Glutamatergic neuron (in vitro differentiated cells): Measurements from ENCODE around the gene CUEDC2. TPM values are rescaled to one million over a fixed set of nuclear protein-coding genes. Genes with fewer than 3 reads are reported as not detected.
A peak's percentile ranks its signal among the peaks of the same experiment; 100 is the strongest.

Experiments
- DNase-seq: peaks from one replicate; pipeline ENCODE4 v3.0.0; 2022
- H3K27ac Mint-ChIP-seq: one replicate; pipeline ENCODE4 v1.8.0; 2020; ENCODE audit warnings: mild to moderate bottlenecking, mixed read lengths, inconsistent platforms; ENCODE audit not compliant: unreplicated experiment
- H3K27me3 Mint-ChIP-seq: one replicate; pipeline ENCODE4 v1.8.0; 2020; ENCODE audit warnings: mild to moderate bottlenecking, moderate library complexity, mixed read lengths, inconsistent platforms; ENCODE audit not compliant: unreplicated experiment
- H3K36me3 Mint-ChIP-seq: one replicate; pipeline ENCODE4 v1.8.0; 2020; ENCODE audit warnings: mild to moderate bottlenecking, mixed read lengths, inconsistent platforms; ENCODE audit not compliant: unreplicated experiment
- H3K4me1 Mint-ChIP-seq: one replicate; pipeline ENCODE4 v1.8.0; 2020; ENCODE audit warnings: mild to moderate bottlenecking, low read depth, mixed read lengths, inconsistent platforms; ENCODE audit not compliant: unreplicated experiment
- H3K4me3 Mint-ChIP-seq: one replicate; pipeline ENCODE4 v1.8.0; 2020; ENCODE audit warnings: mild to moderate bottlenecking, mixed read lengths, inconsistent platforms; ENCODE audit not compliant: unreplicated experiment
- H3K9me3 Mint-ChIP-seq: one replicate; pipeline ENCODE4 v1.8.0; 2020; ENCODE audit warnings: mild to moderate bottlenecking, moderate library complexity, mixed read lengths, inconsistent platforms; ENCODE audit not compliant: unreplicated experiment
- total RNA-seq: library from RNA; stranded (reverse); fragmentation: NEBNext Ultra II Directional; extraction: Animal tissue kit (Norgen Biotek cat#: 25700); gene quantifications from one replicate; pipeline ENCODE4 v1.2.1, GENCODE V29; 2021; ENCODE audit not compliant: unreplicated experiment
- TF ChIP-seq, protein P1 (sequence below): fragments of 200-600 bp; sonication (generic); IDR thresholded peaks from one replicate; pipeline ENCODE4 v1.5.0; 2021; ENCODE audit not compliant: partially characterized antibody, unreplicated experiment

Gene CUEDC2
- total RNA-seq, 1 donor from 2014 or later: 104 TPM

DNA sequence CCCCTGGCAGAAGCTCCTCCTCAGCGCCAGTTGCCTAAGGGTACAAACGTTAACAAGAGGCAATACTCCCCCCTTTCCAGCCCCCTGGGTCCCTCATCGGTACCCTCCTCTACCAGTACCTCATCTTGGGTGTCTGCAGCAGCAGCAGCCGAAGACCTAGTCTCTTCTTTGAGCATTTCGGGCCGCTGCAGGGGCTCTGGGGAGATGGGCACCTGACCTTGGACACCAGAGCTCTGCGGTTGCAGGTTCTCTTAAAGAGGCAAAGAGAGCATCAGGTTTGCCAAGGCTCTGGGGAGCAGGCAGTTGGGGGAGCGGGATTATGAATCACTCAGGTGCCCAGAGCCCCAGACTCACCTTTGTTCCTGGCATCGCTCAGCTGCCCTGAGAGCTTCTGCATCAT lies 8.2 kb downstream of the CUEDC2 start:
- Mint-ChIP-seq H3K27me3 (peaks cover 9% of the 10 kb centered on the region), H3K36me3 (no peaks in the 10 kb centered on the region), H3K4me3 (no peak overlapping the region), H3K4me1 (peaks cover 6% of the 10 kb centered on the region), H3K9me3 (peaks cover 2% of the 10 kb centered on the region), H3K27ac (no peak overlapping the region)
- TF ChIP-seq, protein P1, sequence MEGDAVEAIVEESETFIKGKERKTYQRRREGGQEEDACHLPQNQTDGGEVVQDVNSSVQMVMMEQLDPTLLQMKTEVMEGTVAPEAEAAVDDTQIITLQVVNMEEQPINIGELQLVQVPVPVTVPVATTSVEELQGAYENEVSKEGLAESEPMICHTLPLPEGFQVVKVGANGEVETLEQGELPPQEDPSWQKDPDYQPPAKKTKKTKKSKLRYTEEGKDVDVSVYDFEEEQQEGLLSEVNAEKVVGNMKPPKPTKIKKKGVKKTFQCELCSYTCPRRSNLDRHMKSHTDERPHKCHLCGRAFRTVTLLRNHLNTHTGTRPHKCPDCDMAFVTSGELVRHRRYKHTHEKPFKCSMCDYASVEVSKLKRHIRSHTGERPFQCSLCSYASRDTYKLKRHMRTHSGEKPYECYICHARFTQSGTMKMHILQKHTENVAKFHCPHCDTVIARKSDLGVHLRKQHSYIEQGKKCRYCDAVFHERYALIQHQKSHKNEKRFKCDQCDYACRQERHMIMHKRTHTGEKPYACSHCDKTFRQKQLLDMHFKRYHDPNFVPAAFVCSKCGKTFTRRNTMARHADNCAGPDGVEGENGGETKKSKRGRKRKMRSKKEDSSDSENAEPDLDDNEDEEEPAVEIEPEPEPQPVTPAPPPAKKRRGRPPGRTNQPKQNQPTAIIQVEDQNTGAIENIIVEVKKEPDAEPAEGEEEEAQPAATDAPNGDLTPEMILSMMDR: no peak
- no peak for DNase-seq

DNA sequence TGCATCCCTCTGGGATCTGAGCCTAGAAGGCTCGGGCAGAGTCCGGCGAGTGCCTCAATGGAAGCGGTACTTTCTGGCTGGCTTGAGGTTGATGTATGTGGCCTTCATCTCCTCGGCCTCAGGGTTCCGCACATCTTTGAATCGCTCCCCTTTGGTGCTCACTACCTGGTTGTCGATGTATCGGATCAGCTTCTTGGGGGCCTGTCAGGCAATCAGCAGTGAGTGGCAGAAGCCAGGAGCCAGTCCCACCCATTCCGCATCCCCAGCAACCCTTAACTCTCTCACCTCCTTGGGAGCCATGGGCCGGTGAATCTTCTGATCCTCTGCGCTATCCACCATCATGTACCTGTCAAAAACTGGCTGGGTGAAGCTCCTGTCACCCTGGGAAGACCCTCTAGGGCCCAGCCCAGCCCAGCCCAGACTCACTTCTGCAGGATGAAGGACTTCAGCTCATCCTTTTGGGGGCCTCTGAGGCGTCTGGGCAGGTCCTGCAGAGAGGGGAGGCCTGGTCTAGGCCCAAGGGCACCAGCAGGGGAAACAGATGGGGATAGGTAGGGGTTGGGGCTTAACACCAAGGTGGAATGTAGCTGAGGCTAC lies 8.9 kb downstream of the CUEDC2 start:
- Mint-ChIP-seq H3K4me1 (peaks cover 7% of the 10 kb centered on the region), H3K4me3 (no peak overlapping the region), H3K27ac (no peak overlapping the region), H3K27me3 (peaks cover 13% of the 10 kb centered on the region), H3K9me3 (peaks cover 3% of the 10 kb centered on the region), H3K36me3 (no peaks in the 10 kb centered on the region)
- DNase-seq: no peak
- TF ChIP-seq, protein P1: no peak

DNA sequence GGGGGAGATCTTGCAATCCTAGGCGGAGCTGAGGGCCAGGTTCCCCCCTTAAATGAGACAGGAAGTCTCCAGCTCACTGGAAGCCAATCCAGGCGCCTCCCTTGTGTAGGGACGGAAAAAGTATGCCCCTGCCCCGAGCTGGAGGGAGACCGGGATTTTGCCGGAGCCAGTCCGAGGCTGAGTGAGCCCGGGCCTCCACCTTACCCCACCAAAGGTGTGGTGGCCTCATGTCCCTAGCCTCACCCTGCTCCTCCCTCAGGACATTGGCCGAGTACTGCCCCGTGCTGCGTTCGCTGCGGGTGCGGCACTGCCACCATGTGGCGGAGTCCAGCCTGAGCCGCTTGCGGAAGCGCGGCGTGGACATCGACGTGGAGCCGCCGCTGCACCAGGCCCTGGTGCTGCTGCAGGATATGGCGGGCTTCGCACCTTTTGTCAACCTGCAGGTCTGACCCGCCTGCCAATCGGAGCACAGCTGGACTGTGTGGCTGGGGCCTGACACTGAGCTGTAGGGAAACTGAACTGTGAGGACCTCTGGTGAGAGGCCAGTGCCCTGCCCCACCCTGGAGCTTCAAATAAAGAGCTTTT lies 9.7 kb downstream of the CUEDC2 start:
- Mint-ChIP-seq H3K9me3 (peaks cover 6% of the 10 kb centered on the region), H3K4me1 (peaks cover 13% of the 10 kb centered on the region), H3K27me3 (peaks cover 13% of the 10 kb centered on the region), H3K27ac (no peak overlapping the region), H3K36me3 (no peaks in the 10 kb centered on the region), H3K4me3 (peak overlapping the region; percentile 79)
- TF ChIP-seq, protein P1: peak; percentile 53
- DNase-seq: peak; percentile 88

DNA sequence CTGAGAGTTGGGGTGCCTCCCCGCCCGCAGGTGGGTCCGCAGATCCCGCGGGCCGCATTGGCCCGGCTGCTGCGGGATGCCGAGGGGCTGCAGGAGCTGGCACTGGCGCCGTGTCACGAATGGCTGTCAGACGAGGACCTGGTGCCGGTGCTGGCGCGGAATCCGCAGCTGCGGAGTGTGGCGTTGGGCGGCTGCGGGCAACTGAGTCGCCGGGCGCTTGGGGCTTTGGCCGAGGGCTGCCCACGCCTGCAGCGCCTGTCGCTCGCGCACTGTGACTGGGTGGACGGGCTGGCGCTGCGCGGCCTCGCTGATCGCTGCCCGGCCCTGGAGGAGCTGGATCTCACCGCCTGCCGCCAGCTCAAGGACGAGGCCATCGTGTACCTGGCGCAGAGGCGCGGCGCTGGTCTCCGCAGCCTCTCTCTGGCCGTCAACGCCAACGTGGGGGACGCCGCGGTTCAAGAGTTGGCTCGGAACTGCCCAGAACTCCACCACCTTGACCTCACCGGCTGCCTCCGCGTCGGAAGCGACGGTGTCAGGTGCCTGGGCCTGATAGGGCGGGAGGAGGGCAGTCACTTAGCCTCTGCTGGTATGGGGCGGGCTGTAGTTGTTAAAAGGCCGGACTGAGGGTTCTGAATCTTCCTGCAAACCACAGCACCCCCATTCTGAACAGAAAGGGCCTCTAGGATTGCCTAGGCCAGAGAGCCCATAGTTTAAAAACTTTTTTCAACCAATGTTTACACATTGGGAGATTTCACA lies 10.4 kb downstream of the CUEDC2 start:
- no peak for DNase-seq
- H3K9me3 Mint-ChIP-seq: peaks cover 9% of the 10 kb centered on the region
- TF ChIP-seq, protein P1: no peak
- H3K36me3 Mint-ChIP-seq: no peaks in the 10 kb centered on the region
- H3K27me3 Mint-ChIP-seq: peaks cover 13% of the 10 kb centered on the region
- H3K27ac Mint-ChIP-seq: no peak overlapping the region
- peaks cover 17% of the 10 kb centered on the region for H3K4me1 Mint-ChIP-seq
- H3K4me3 Mint-ChIP-seq: peak overlapping the region; percentile 81

DNA sequence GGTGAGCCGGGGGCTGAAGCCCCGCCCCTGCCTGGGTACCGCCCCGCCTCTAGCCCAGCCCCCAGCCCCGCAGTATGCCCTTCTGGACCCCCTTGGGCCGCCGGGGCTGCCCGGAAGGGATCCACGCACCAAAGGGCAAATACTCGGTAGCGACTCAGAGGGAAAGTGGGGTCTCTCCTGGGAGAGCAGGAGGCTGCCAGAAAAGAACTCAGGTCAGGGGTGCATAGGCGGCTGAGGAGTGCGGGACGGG lies 10.9 kb downstream of the CUEDC2 start:
- TF ChIP-seq, protein P1: no peak
- H3K36me3 Mint-ChIP-seq: no peaks in the 10 kb centered on the region
- H3K27me3 Mint-ChIP-seq: peaks cover 13% of the 10 kb centered on the region
- H3K4me1 Mint-ChIP-seq: peaks cover 17% of the 10 kb centered on the region
- DNase-seq: no peak
- peak overlapping the region; percentile 81 for H3K4me3 Mint-ChIP-seq
- no peak overlapping the region for H3K27ac Mint-ChIP-seq
- peaks cover 9% of the 10 kb centered on the region for H3K9me3 Mint-ChIP-seq
